ENCODE results near the gene CDK3.
"Not testable (repeated sequence)": the region's sequence is repeated elsewhere in the genome, so short reads cannot be mapped to it uniquely, and the experiment has no call there.

The CDK3 gene

GRCh38 chr17:76000755-76001521 is at the start of gene CDK3:
TSS of gene CDK3 (plus strand) at chr17:76000855. CDS start at chr17:76001426, 571 bp downstream.
- FAIRE-seq = no peak

- FAIRE-seq = no peak
Measured at GRCh38 chr17:75950855-75951554, 49.6 kb upstream of the CDK3 start.

GRCh38 chr17:75959051-75959838 is 41.4 kb upstream of the CDK3 start:
- FAIRE-seq = no peak

GRCh38 chr17:75959839-75960511 is 40.7 kb upstream of the CDK3 start:
- FAIRE-seq = no peak

GRCh38 chr17:75965468-75965867 is 35.2 kb upstream of the CDK3 start:
- FAIRE-seq = no peak

- not testable (repeated sequence) for FAIRE-seq
Measured at GRCh38 chr17:75969044-75969443, 31.6 kb upstream of the CDK3 start.

- FAIRE-seq = no peak
Measured at GRCh38 chr17:75970011-75970523, 30.6 kb upstream of the CDK3 start.

- no peak for FAIRE-seq
Measured at GRCh38 chr17:75970626-75971025, 30.0 kb upstream of the CDK3 start.

- not testable (repeated sequence) for FAIRE-seq
Measured at GRCh38 chr17:75975187-75975586, 25.5 kb upstream of the CDK3 start.

GRCh38 chr17:75975757-75976174 is 24.9 kb upstream of the CDK3 start:
- no peak for FAIRE-seq

GRCh38 chr17:75976175-75976848 is 24.3 kb upstream of the CDK3 start:
- no peak for FAIRE-seq

- peak; percentile 97 for FAIRE-seq
Measured at GRCh38 chr17:75978938-75979704, 21.5 kb upstream of the CDK3 start, which contains the start of the genes ACOX1 and TEN1. TSS of gene ACOX1 (minus strand) at chr17:75979166. CDS start at chr17:75979073, 93 bp downstream. TSS of gene TEN1 (plus strand) at chr17:75979240. CDS start at chr17:75986193, 6,953 bp downstream.

- FAIRE-seq = no peak
Measured at GRCh38 chr17:75979705-75980187, 20.9 kb upstream of the CDK3 start.

GRCh38 chr17:75980188-75981018 is 20.3 kb upstream of the CDK3 start:
- FAIRE-seq = no peak

GRCh38 chr17:75981019-75981615 is 19.5 kb upstream of the CDK3 start:
- FAIRE-seq = no peak

GRCh38 chr17:75983501-75984181 is 17.0 kb upstream of the CDK3 start:
- FAIRE-seq = no peak

GRCh38 chr17:75985986-75986385 is 14.7 kb upstream of the CDK3 start:
- FAIRE-seq = no peak

- FAIRE-seq = no peak
Measured at GRCh38 chr17:75987041-75987440, 13.6 kb upstream of the CDK3 start.

- FAIRE-seq = no peak
Measured at GRCh38 chr17:75991396-75991795, 9.3 kb upstream of the CDK3 start.

All from G401.6 (cell line).